Chondrocyte (in vitro differentiated cells): ENCODE measurements around the gene TTR. TPM values are rescaled to one million over a fixed set of nuclear protein-coding genes. Genes with fewer than 3 reads are reported as not detected.

Source experiments
- DNase-seq: peaks from one replicate; pipeline ENCODE4 v3.0.0; 2021; ENCODE audit warnings: mixed read lengths, low spot score
- H3K27ac Mint-ChIP-seq: one replicate; pipeline ENCODE4 v1.8.0; 2021; ENCODE audit warnings: mild to moderate bottlenecking, moderate library complexity, mixed read lengths; ENCODE audit not compliant: unreplicated experiment
- H3K27me3 Mint-ChIP-seq: 2 replicates; pipeline ENCODE4 v1.8.0; 2021; ENCODE audit warnings: low read depth, mixed read lengths
- H3K36me3 Mint-ChIP-seq: 2 replicates; pipeline ENCODE4 v1.8.0; 2021; ENCODE audit warnings: low read depth, mixed read lengths
- H3K4me1 Mint-ChIP-seq: 2 replicates; pipeline ENCODE4 v1.8.0; 2021; ENCODE audit warnings: low read depth, mild to moderate bottlenecking, mixed read lengths
- H3K4me3 Mint-ChIP-seq: one replicate; pipeline ENCODE4 v1.8.0; 2021; ENCODE audit warnings: mild to moderate bottlenecking, moderate library complexity, mixed read lengths; ENCODE audit not compliant: unreplicated experiment
- H3K9me3 Mint-ChIP-seq: 2 replicates; pipeline ENCODE4 v1.8.0; 2021; ENCODE audit warnings: low read depth, mixed read lengths
- total RNA-seq: library from RNA; stranded (reverse); gene quantifications from 3 replicates; pipeline ENCODE4 v1.2.1, GENCODE V29; 2021
- TF ChIP-seq, protein P1 (sequence below): fragments of 200-600 bp; sonication (generic); IDR thresholded peaks from 2 replicates; pipeline ENCODE4 v1.5.0; 2021; ENCODE audit warnings: antibody characterized with exemption, mild to moderate bottlenecking, moderate library complexity

Gene TTR
- total RNA-seq, 1 donor from 2014 or later: not detected

DNA sequence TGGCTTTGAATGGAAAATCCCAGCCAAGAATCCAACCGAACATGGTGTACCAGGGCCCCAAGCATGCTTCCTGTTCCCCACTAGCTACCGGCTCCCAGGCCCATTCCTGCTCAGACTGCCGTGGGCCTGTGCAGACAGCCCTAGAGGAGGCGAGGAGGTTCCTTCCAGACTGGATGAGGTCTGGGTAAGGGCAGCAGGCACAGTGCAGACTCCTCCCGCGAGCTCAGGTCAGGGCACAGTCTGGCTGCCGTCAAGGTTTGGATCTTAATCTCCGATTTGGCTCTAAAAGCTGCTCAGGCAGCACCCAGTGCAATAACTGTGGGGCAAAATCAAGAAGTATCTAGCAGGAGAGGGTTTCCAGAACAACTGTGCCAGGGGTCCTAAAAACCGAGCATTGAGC is 19.3 kb upstream of the TTR start:
- Mint-ChIP-seq H3K4me3 (no peak overlapping the region), H3K36me3 (no peaks in the 10 kb centered on the region), H3K9me3 (no peaks in the 10 kb centered on the region), H3K27me3 (no peaks in the 10 kb centered on the region), H3K27ac (no peak overlapping the region), H3K4me1 (no peaks in the 10 kb centered on the region)
- TF ChIP-seq, protein P1, sequence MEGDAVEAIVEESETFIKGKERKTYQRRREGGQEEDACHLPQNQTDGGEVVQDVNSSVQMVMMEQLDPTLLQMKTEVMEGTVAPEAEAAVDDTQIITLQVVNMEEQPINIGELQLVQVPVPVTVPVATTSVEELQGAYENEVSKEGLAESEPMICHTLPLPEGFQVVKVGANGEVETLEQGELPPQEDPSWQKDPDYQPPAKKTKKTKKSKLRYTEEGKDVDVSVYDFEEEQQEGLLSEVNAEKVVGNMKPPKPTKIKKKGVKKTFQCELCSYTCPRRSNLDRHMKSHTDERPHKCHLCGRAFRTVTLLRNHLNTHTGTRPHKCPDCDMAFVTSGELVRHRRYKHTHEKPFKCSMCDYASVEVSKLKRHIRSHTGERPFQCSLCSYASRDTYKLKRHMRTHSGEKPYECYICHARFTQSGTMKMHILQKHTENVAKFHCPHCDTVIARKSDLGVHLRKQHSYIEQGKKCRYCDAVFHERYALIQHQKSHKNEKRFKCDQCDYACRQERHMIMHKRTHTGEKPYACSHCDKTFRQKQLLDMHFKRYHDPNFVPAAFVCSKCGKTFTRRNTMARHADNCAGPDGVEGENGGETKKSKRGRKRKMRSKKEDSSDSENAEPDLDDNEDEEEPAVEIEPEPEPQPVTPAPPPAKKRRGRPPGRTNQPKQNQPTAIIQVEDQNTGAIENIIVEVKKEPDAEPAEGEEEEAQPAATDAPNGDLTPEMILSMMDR: no peak
- DNase-seq: no peak

DNA sequence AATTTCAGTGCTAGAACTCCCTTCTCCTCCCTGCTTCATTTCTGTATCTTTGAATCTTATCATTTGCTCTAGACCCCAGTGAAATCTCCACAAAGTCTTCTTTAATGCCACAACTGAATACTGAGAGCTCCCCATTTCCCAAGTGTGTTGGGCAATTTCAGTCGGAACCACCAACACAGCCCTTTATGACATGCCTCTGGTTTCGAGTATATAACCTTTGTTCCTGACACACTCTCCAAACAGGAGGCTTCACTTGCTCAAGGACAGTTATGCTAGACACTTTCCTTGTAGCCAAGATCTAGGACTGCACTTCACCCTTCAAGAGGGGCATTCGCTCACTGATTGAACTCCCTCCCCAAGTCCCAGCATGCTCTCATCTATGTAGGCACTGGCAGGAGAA is 18.6 kb upstream of the TTR start:
- H3K9me3 Mint-ChIP-seq: no peaks in the 10 kb centered on the region
- no peaks in the 10 kb centered on the region for H3K36me3 Mint-ChIP-seq
- H3K4me1 Mint-ChIP-seq: no peaks in the 10 kb centered on the region
- H3K27ac Mint-ChIP-seq: no peak overlapping the region
- H3K27me3 Mint-ChIP-seq: no peaks in the 10 kb centered on the region
- no peak for DNase-seq
- H3K4me3 Mint-ChIP-seq: no peak overlapping the region
- TF ChIP-seq, protein P1: no peak

DNA sequence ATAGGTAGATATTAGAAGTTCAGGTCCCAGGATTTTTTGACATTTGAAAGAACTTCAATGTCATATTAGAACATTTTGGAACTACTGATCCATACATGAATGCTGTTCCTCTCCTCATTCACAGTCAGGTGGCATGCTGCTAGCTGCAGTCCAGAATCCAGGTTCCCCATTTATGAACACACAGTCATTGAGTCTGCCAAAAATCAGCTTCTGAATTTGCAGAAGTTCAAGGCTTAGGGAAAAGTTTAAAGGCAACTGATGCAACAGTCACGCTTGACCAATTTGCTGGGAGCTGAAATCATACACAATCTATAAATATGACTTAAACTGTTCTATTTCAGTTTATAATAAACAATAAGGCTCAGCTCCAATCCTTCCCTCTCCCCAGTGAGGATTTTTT is 17.3 kb upstream of the TTR start:
- no peak overlapping the region for H3K4me3 Mint-ChIP-seq
- no peaks in the 10 kb centered on the region for H3K4me1 Mint-ChIP-seq
- no peaks in the 10 kb centered on the region for H3K9me3 Mint-ChIP-seq
- TF ChIP-seq, protein P1: no peak
- H3K27ac Mint-ChIP-seq: no peak overlapping the region
- H3K27me3 Mint-ChIP-seq: no peaks in the 10 kb centered on the region
- H3K36me3 Mint-ChIP-seq: no peaks in the 10 kb centered on the region
- DNase-seq: no peak

DNA sequence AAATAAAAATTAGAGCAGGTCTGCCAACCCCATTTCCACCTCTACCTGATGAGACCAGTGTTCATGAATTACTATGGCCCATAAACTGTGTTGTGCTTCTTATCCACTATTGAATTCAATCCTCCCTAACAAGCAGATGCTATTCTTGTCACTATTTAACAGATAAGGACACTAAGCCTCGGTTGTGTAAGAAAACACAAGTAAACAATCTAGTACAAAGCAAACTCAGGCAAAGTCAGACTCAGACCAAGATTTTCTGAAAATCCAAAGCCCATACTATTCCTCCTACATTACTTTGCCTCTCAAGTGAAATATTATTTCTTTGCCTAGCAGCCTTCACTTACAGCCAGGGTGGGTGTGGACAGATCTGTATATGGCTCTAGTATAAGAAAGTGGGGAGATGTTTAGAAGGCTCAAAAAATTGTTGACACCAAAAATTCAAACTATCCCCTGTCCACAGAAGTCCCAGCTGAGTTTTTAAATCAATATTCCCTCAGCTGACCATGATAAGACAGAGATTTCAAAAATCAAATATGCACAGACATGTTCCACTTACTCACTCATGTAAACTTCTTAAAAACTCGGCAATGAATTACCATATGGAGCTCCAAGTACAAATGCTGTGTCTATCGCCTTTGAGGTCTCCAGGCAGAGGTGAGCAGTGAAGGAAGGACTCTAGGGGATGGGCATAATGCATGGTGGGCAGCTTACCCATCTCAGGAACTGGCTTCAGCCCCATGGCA is 16.0 kb upstream of the TTR start:
- no peak overlapping the region for H3K27ac Mint-ChIP-seq
- H3K27me3 Mint-ChIP-seq: no peaks in the 10 kb centered on the region
- no peak for DNase-seq
- no peaks in the 10 kb centered on the region for H3K9me3 Mint-ChIP-seq
- H3K4me1 Mint-ChIP-seq: no peaks in the 10 kb centered on the region
- H3K36me3 Mint-ChIP-seq: no peaks in the 10 kb centered on the region
- no peak overlapping the region for H3K4me3 Mint-ChIP-seq
- TF ChIP-seq, protein P1: no peak

DNA sequence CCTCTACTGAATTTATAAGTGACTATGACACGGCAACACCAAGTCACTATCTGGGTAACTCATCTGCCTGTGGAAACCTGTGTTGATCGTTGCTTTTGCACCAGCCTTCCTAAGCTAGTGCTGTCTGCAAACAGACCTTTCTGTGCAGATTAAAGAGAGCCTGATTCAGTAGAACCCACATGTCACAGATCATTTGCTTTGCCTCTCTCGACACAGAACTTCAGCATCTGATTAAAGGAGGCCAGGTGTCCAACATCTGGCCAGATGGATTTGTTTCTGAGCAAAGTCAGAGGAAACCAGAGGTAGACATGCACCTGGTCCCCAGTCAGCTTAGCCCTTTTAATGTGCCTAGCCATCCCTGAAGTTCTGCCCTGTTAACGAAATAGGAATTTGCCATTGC is 15.0 kb upstream of the TTR start:
- no peaks in the 10 kb centered on the region for H3K36me3 Mint-ChIP-seq
- no peaks in the 10 kb centered on the region for H3K9me3 Mint-ChIP-seq
- no peak for DNase-seq
- H3K4me1 Mint-ChIP-seq: no peaks in the 10 kb centered on the region
- no peaks in the 10 kb centered on the region for H3K27me3 Mint-ChIP-seq
- no peak overlapping the region for H3K4me3 Mint-ChIP-seq
- no peak overlapping the region for H3K27ac Mint-ChIP-seq
- TF ChIP-seq, protein P1: no peak
